Bronchial epithelial cell (primary cell): ENCODE data around the gene C6orf52. TPM values are rescaled to one million over a fixed set of nuclear protein-coding genes. Genes with fewer than 3 reads are reported as not detected.
A peak's percentile ranks its signal among the peaks of the same experiment; 100 is the strongest.
"Not testable (repeated sequence)": the region's sequence is repeated elsewhere in the genome, so short reads cannot be mapped to it uniquely, and the experiment has no call there.

ENCODE experiments used
- DNase-seq: peaks from one replicate; pipeline ENCODE4 v3.0.0-alpha.2; 2010; ENCODE audit warnings: low read depth
- FAIRE-seq: peaks from 2 replicates; lab custom pipeline; 2011; peaks lifted over from hg19 to GRCh38; lab: Jason Lieb, UNC
- H3K27me3 ChIP-seq: 2 replicates; pipeline ENCODE4 v1.5.1; 2011; ENCODE audit warnings: low read length; ENCODE audit not compliant: control insufficient read depth, insufficient read depth
- H3K36me3 ChIP-seq: 2 replicates; pipeline ENCODE4 v1.5.1; 2011; ENCODE audit warnings: low read length; ENCODE audit not compliant: control insufficient read depth, insufficient read depth
- H3K4me3 ChIP-seq: 2 replicates; pipeline ENCODE4 v1.5.1; 2011; ENCODE audit warnings: mild to moderate bottlenecking, low read depth, low read length, control low read depth
- CTCF ChIP-seq: IDR thresholded peaks from 2 replicates; pipeline ENCODE4 v1.5.1; 2011; ENCODE audit warnings: mild to moderate bottlenecking, moderate library complexity, low read length, control low read depth, inconsistent platforms; ENCODE audit not compliant: insufficient read depth, severe bottlenecking
- total RNA-seq: library from RNA; depleted of rRNA; stranded (reverse); fragments of >200 nt; gene quantifications from 2 replicates; pipeline ENCODE4 v1.2.1, GENCODE V29; 2014

Gene C6orf52
- total RNA-seq, 1 donor from 2014 or later = 2.1 TPM

GRCh38 chr6:10668126-10668917, 26.1 kb downstream of the C6orf52 start:
- FAIRE-seq = no peak
- DNase-seq = no peak
- Histone ChIP-seq H3K4me3 (no peak overlapping the region), H3K27me3 (no peaks in the 10 kb centered on the region), H3K36me3 (no peaks in the 10 kb centered on the region)
- no peak for TF ChIP-seq CTCF

DNA sequence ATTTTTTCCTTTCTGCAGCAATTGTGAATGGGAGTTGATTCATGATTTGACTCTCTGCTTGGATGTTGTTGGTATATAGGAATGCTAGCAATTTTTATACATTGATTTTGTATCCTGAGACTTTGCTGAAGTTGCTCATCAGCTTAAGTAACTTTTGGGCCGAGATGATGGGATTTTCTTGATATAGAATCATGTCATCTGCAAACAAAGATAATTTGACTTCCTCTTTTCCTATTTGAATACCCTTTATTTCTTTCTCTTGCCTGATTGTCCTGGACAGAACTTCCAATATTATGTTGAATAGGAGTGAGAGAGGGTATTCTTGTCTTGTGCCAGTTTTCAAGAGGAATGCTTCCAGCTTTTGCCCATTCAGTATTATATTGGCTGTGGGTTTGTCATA, 28.8 kb downstream of the C6orf52 start:
- not testable (repeated sequence) for FAIRE-seq, DNase-seq, H3K4me3 ChIP-seq, H3K27me3 ChIP-seq, H3K36me3 ChIP-seq

- DNase-seq (no peak), FAIRE-seq (no peak)
- Histone ChIP-seq H3K4me3 (no peak overlapping the region), H3K27me3 (no peaks in the 10 kb centered on the region), H3K36me3 (no peaks in the 10 kb centered on the region)
- TF ChIP-seq CTCF = no peak
Observed at GRCh38 chr6:10662742-10663141, 31.7 kb downstream of the C6orf52 start.

DNA sequence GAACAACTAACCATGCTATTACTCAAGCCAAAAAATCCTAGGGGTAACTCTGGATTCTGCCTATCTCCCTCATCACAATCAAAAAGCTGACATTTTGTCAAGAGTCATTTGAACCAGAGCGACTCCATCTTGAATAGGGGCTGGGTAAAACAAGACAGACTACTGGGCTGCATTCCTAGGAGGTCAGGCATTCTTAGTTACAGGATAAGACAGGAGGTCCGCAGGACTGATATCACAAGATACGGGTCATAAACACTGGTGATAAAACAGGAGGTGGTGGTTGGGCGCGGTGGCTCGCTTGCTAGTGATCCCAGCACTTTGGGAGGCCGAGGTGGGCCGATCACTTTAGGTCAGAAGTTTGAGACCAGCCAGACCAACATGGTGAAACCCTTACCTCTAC, 32.2 kb downstream of the C6orf52 start:
- Histone ChIP-seq H3K4me3 (no peak overlapping the region), H3K27me3 (no peaks in the 10 kb centered on the region), H3K36me3 (no peaks in the 10 kb centered on the region)
- FAIRE-seq (no peak), DNase-seq (no peak)
- TF ChIP-seq CTCF = no peak

DNA sequence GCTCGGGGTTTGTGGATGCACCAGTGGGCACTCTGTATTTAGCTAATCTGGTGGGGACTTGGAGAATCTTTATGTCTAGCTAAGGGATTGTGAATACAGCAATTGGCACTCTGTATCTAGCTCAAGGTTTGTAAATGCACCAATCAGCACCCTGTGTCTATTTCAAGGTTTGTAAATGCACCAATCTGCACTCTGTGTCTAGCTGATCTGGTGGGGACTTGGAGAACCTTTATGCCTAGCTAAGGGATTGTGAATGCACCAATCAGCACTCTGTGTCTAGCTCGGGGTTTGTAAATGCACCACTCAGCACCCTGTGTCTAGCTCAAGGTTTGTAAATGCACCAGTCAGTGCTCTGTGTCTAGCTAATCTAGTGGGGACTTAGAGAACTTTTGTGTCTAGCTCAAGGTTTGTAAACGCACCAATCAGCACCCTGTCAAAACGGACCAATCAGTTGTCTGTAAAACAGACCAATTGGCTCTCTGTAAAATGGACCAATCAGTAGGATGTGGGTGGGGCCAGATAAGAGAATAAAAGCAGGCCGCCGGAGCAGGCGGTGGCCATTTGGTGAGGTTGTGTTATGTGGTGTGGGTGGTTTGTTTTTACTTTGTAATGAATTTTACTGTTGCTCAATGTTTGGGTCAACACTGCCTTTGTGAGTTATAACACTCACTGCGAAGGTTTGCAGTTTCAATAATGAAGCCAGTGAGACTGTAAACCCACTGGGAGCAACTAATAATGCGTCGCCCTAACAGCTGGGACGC, 33.8 kb downstream of the C6orf52 start:
- not testable (repeated sequence) for DNase-seq, H3K36me3 ChIP-seq, H3K27me3 ChIP-seq, FAIRE-seq, H3K4me3 ChIP-seq

- DNase-seq = no peak
- no peak for FAIRE-seq
- no peak for TF ChIP-seq CTCF
- Histone ChIP-seq H3K27me3 (no peaks in the 10 kb centered on the region), H3K36me3 (no peaks in the 10 kb centered on the region), H3K4me3 (peak overlapping the region; percentile 14)
Observed at GRCh38 chr6:10659699-10660348, 34.6 kb downstream of the C6orf52 start.
